Endodermal cell (in vitro differentiated cells): ENCODE results near the gene REXO1. TPM values are rescaled to one million over a fixed set of nuclear protein-coding genes. Genes with fewer than 3 reads are reported as not detected.

ENCODE experiments used
- DNase-seq: peaks from one replicate; pipeline ENCODE4 v3.0.0-alpha.2; 2017
- H3K27ac ChIP-seq: 2 replicates; pipeline ENCODE4 v1.5.1; 2013; ENCODE audit warnings: mild to moderate bottlenecking, low read depth, low read length, moderate library complexity
- H3K27me3 ChIP-seq: 2 replicates; pipeline ENCODE4 v1.6.1; 2013; ENCODE audit warnings: mild to moderate bottlenecking, low read length, moderate library complexity; ENCODE audit not compliant: insufficient read depth, control insufficient read depth, poor library complexity, severe bottlenecking
- H3K36me3 ChIP-seq: 2 replicates; pipeline ENCODE4 v1.7.0; 2013; ENCODE audit warnings: mild to moderate bottlenecking, low read length, moderate library complexity; ENCODE audit not compliant: control insufficient read depth, insufficient read depth
- H3K4me1 ChIP-seq: one replicate; pipeline ENCODE4 v1.7.0; 2013; ENCODE audit warnings: low read length; ENCODE audit not compliant: control insufficient read depth, insufficient read depth
- H3K4me3 ChIP-seq: 2 replicates; pipeline ENCODE4 v1.5.1; 2013; ENCODE audit warnings: mild to moderate bottlenecking, low read length, moderate library complexity
- H3K9ac ChIP-seq: 2 replicates; pipeline ENCODE4 v1.6.1; 2013; ENCODE audit warnings: mild to moderate bottlenecking, low read length, moderate library complexity; ENCODE audit not compliant: poor library complexity, severe bottlenecking; ENCODE audit errors: extremely low read depth
- H3K9me3 ChIP-seq: 2 replicates; pipeline ENCODE4 v1.6.1; 2013; ENCODE audit warnings: mild to moderate bottlenecking, low read length, moderate library complexity; ENCODE audit not compliant: control insufficient read depth
- H3K27ac Mint-ChIP-seq: 2 replicates; pipeline ENCODE4 v1.8.0; 2020; ENCODE audit warnings: mixed read lengths
- H3K27me3 Mint-ChIP-seq: 2 replicates; pipeline ENCODE4 v1.8.0; 2021; ENCODE audit warnings: mild to moderate bottlenecking, mixed read lengths; ENCODE audit not compliant: insufficient read depth
- H3K36me3 Mint-ChIP-seq: 2 replicates; pipeline ENCODE4 v1.8.0; 2020; ENCODE audit warnings: low read depth, mixed read lengths
- H3K4me1 Mint-ChIP-seq: 2 replicates; pipeline ENCODE4 v1.8.0; 2020; ENCODE audit warnings: mixed read lengths
- H3K4me3 Mint-ChIP-seq: 2 replicates; pipeline ENCODE4 v1.8.0; 2020; ENCODE audit warnings: mild to moderate bottlenecking, moderate library complexity, mixed read lengths
- H3K9me3 Mint-ChIP-seq: 2 replicates; pipeline ENCODE4 v1.8.0; 2020; ENCODE audit warnings: mild to moderate bottlenecking, mixed read lengths
- CTCF ChIP-seq: fragments of 200-600 bp; sonication (generic); conservative IDR thresholded peaks from 2 replicates; pipeline ENCODE4 v1.5.0; 2021; ENCODE audit warnings: antibody characterized with exemption, mild to moderate bottlenecking
- WGBS, 2 experiments: methylation state at CpG; one replicate each; pipeline versions ENCODE4 v1.1.5 to v1.1.7; 2013; ENCODE audit warnings: missing lambda C conversion rate in 2 of 2, mixed read lengths in 1 of 2; ENCODE audit not compliant: insufficient coverage in 1 of 2, insufficient read length in 1 of 2; 5-methylcytosine and 5-hydroxymethylcytosine counted together
- total RNA-seq, 2 donors: library from RNA; stranded (reverse); fragmentation: NEBNext Ultra II Directional in 1 of 2; extraction: Animal tissue kit (Norgen Biotek cat#: 25700) in 1 of 2; gene quantifications; 2 replicates in 1 of 2; 3 replicates in 1 of 2; pipeline ENCODE4 v1.2.1, GENCODE V29; 2021

REXO1 gene
- total RNA-seq, 2 donors from 2014 or later: 51.6 to 56.4 TPM

- H3K36me3 Mint-ChIP-seq: no peaks in the 10 kb centered on the region
- H3K4me1 Mint-ChIP-seq: peaks cover 34% of the 10 kb centered on the region
- H3K9me3 Mint-ChIP-seq: no peaks in the 10 kb centered on the region
- Histone ChIP-seq H3K9ac (no peak overlapping the region), H3K4me3 (peak overlapping the region; percentile 65), H3K9me3 (no peaks in the 10 kb centered on the region), H3K36me3 (peaks cover 3% of the 10 kb centered on the region), H3K4me1 (peaks cover 28% of the 10 kb centered on the region), H3K27ac (no peak overlapping the region), H3K27me3 (no peaks in the 10 kb centered on the region)
- DNase-seq: no peak
- peaks cover 7% of the 10 kb centered on the region for H3K27me3 Mint-ChIP-seq
- no peak for TF ChIP-seq CTCF
- H3K27ac Mint-ChIP-seq: no peak overlapping the region
- H3K4me3 Mint-ChIP-seq: peak overlapping the region; percentile 12
- WGBS, 2 experiments: 82 to 100% methylated on average over 3 to 8 of the region's 10 CpGs
Measured at GRCh38 chr19:1858412-1859081, 10.3 kb upstream of the REXO1 start.

GRCh38 chr19:1857648-1858326 lies 9.5 kb upstream of the REXO1 start:
- H3K36me3 Mint-ChIP-seq: peaks cover 4% of the 10 kb centered on the region

More at GRCh38 chr19:1857648-1858326, 9.5 kb upstream of the REXO1 start:
- H3K27me3 ChIP-seq: no peaks in the 10 kb centered on the region
- Mint-ChIP-seq H3K27ac (no peak overlapping the region), H3K9me3 (no peaks in the 10 kb centered on the region), H3K4me1 (peaks cover 39% of the 10 kb centered on the region), H3K27me3 (peaks cover 7% of the 10 kb centered on the region), H3K4me3 (peak overlapping the region; percentile 40)
- H3K4me1 ChIP-seq: peaks cover 28% of the 10 kb centered on the region
- H3K9ac ChIP-seq: no peak overlapping the region
- no peak for DNase-seq
- peaks cover 4% of the 10 kb centered on the region for H3K36me3 ChIP-seq
- H3K4me3 ChIP-seq: no peak overlapping the region
- TF ChIP-seq CTCF: no peak
- no peak overlapping the region for H3K27ac ChIP-seq
- H3K9me3 ChIP-seq: no peaks in the 10 kb centered on the region
- WGBS, 2 experiments: 69 to 100% methylated on average over 1 to 16 of the region's 16 CpGs
